T47D (cell line): Measurements from ENCODE around the gene SLC6A17.

Source experiments
- DNase-seq, 2 experiments: peaks; one replicate each; pipeline versions ENCODE4 v3.0.0 to v3.0.0-alpha.2; 2011 to 2012; ENCODE audit warnings: low read depth in 1 of 2, low spot score in 1 of 2
- JUND ChIP-seq: IDR thresholded peaks from 2 replicates; pipeline ENCODE4 v1.6.1; 2012; ENCODE audit warnings: low read depth
- in situ Hi-C: cut with HindIII; loops from 2 replicates; pipeline ENCODE4 v1.10.0; 2016; ENCODE audit warnings: low sequenced_read_pairs, low pct_unique_long_range_greater_than_20kb

Gene SLC6A17

GRCh38 chr1:110150330-110151174 is at the start of gene SLC6A17:
Gene SLC6A17, plus strand, starts transcription at chr1:110150494. Its CDS starts 16,436 bp downstream, at chr1:110166930.
- no peak for TF ChIP-seq JUND
- DNase-seq = peak; percentile 67 to 72
- in situ Hi-C loops = no loop called here

- DNase-seq = no peak
- in situ Hi-C loops = no loop called here
- TF ChIP-seq JUND = no peak
Measured at GRCh38 chr1:110102081-110102480, 48.2 kb upstream of the SLC6A17 start.

GRCh38 chr1:110106013-110106941 is 44.0 kb upstream of the SLC6A17 start:
- in situ Hi-C loops = no loop called here
- no peak for TF ChIP-seq JUND
- peak; percentile 65 to 69 for DNase-seq

GRCh38 chr1:110107867-110108469 is 42.3 kb upstream of the SLC6A17 start:
- in situ Hi-C loops = no loop called here
- DNase-seq = no peak
- TF ChIP-seq JUND = no peak

GRCh38 chr1:110111081-110111480 is 39.2 kb upstream of the SLC6A17 start:
- no peak for DNase-seq
- in situ Hi-C loops = no loop called here
- TF ChIP-seq JUND = no peak

- DNase-seq = no peak
- in situ Hi-C loops = no loop called here
Measured at GRCh38 chr1:110112143-110112542, 38.2 kb upstream of the SLC6A17 start, which contains the start of gene UBL4B. Gene UBL4B, plus strand, starts transcription at chr1:110112443. Its CDS starts 92 bp downstream, at chr1:110112535.

GRCh38 chr1:110112656-110113055 is 37.6 kb upstream of the SLC6A17 start:
- no peak for DNase-seq
- no peak for TF ChIP-seq JUND
- in situ Hi-C loops = no loop called here

More at GRCh38 chr1:110112143-110112542, 38.2 kb upstream of the SLC6A17 start, which contains the start of gene UBL4B:
- TF ChIP-seq JUND = no peak

- TF ChIP-seq JUND = no peak
- in situ Hi-C loops = no loop called here
- DNase-seq = no peak
Measured at GRCh38 chr1:110113551-110113950, 36.7 kb upstream of the SLC6A17 start.

- in situ Hi-C loops = no loop called here
- TF ChIP-seq JUND = no peak
- DNase-seq = no peak
Measured at GRCh38 chr1:110114173-110114572, 36.1 kb upstream of the SLC6A17 start.

GRCh38 chr1:110114784-110115183 is 35.5 kb upstream of the SLC6A17 start:
- in situ Hi-C loops = no loop called here
- TF ChIP-seq JUND = no peak
- no peak for DNase-seq

- peak in 1 of 2 experiments; percentile 15 for DNase-seq
- in situ Hi-C loops = no loop called here
- TF ChIP-seq JUND = no peak
Measured at GRCh38 chr1:110118636-110119396, 31.5 kb upstream of the SLC6A17 start.

- in situ Hi-C loops = no loop called here
- TF ChIP-seq JUND = no peak
- peak in 1 of 2 experiments; percentile 45 for DNase-seq
Measured at GRCh38 chr1:110119843-110120242, 30.5 kb upstream of the SLC6A17 start.
